ENCODE measurements around the gene ZNF268. TPM values are rescaled to one million over a fixed set of nuclear protein-coding genes. Genes with fewer than 3 reads are reported as not detected.

The ZNF268 gene
- polyA plus RNA-seq, 1 of the 3 experiments (the other 2 are of a cell fraction), result 5.2 TPM

GRCh38 chr12:133192847-133193246 is 11.6 kb downstream of the ZNF268 start:
- H3K9me3 ChIP-seq, result peaks cover 19% of the 10 kb centered on the region; the same call in 1 of the 2 replicates
- no peak overlapping the region for H2AFZ ChIP-seq (ENCODE audit: low read depth)
- no peaks in the 10 kb centered on the region for H4K20me1 ChIP-seq (ENCODE audit: insufficient read depth)
- TF ChIP-seq CHD2 (IDR thresholded peaks at IDR 0.05; ENCODE audit: low read length, partially characterized antibody) (no peak), TAF1 (IDR thresholded peaks at IDR 0.05; ENCODE audit: borderline replicate concordance, low read depth, low read length) (no peak), EZH2phosphoT487 (IDR thresholded peaks at IDR 0.05; ENCODE audit: borderline replicate concordance, low read depth) (no peak), FOXM1 (IDR thresholded peaks at IDR 0.05; ENCODE audit: low read depth) (no peak), POLR2AphosphoS5 (IDR thresholded peaks at IDR 0.05; ENCODE audit: low read depth, low read length) (no peak), TCF12 (IDR thresholded peaks at IDR 0.05) (no peak), SIN3A (IDR thresholded peaks at IDR 0.05; ENCODE audit: borderline replicate concordance, low read depth, low read length) (no peak), CTCF (IDR thresholded peaks at IDR 0.05) (no peak), YY1 (IDR thresholded peaks at IDR 0.05; ENCODE audit: low read depth) (no peak)
- ChIA-PET CTCF (interaction anchor here (1.5 kb wide), 1 partner anchor 8 kb away, joined by 3 read pairs; no protein-coding TSS in a partner anchor), POLR2A (no interaction called here)
- H3K36me3 ChIP-seq (replicated peaks in 1 of 2; ENCODE audit: control insufficient read depth in 1 of 2, insufficient read depth in 2 of 2, low read length in 1 of 2), result peaks cover 59 to 85% of the 10 kb centered on the region in 2 experiments
- DNase-seq, result no peak
- H3K27me3 ChIP-seq (ENCODE audit: insufficient read depth), result no peaks in the 10 kb centered on the region
- WGBS (ENCODE audit: low lambda C conversion rate), result 97% methylated on average over 5 of the region's 5 CpGs
- no peak overlapping the region for H3K9ac ChIP-seq
- H3K4me1 ChIP-seq (ENCODE audit: control insufficient read depth in 1 of 2, insufficient read depth in 2 of 2, low read depth in 1 of 2, low read length in 1 of 2), result no peaks in the 10 kb centered on the region
- no peaks in the 10 kb centered on the region for H3K79me2 ChIP-seq (ENCODE audit: insufficient read depth)
- H3F3A ChIP-seq (replicated peaks; ENCODE audit: insufficient read depth), result no peaks in the 10 kb centered on the region
- no peak overlapping the region; a peak in 1 of 4 replicates for H3K4me3 ChIP-seq (ENCODE audit: low read depth in 2 of 2, low read length in 1 of 2)
- H3K4me2 ChIP-seq, result no peak overlapping the region
- no peak overlapping the region for H3K27ac ChIP-seq (ENCODE audit: low read depth in 2 of 2, low read length in 1 of 2)
- H3K9me2 ChIP-seq, result no peaks in the 10 kb centered on the region

GRCh38 chr12:133201888-133202287 is 20.6 kb downstream of the ZNF268 start:
- CTCF ChIA-PET, result interaction anchor here (1.1 kb wide), 1 partner anchor 96 kb away, joined by 3 read pairs; no protein-coding TSS in a partner anchor
- Histone ChIP-seq H3K9me3 (peaks cover 63% of the 10 kb centered on the region), H3F3A (replicated peaks; ENCODE audit: insufficient read depth) (peaks cover 26% of the 10 kb centered on the region), H3K36me3 (replicated peaks in 1 of 2; ENCODE audit: control insufficient read depth in 1 of 2, insufficient read depth in 2 of 2, low read length in 1 of 2) (peaks cover 32 to 46% of the 10 kb centered on the region in 2 experiments), H3K4me2 (no peak overlapping the region), H4K20me1 (ENCODE audit: insufficient read depth) (no peaks in the 10 kb centered on the region), H2AFZ (ENCODE audit: low read depth) (no peak overlapping the region), H3K79me2 (ENCODE audit: insufficient read depth) (no peaks in the 10 kb centered on the region), H3K9me2 (no peaks in the 10 kb centered on the region), H3K4me1 (ENCODE audit: control insufficient read depth in 1 of 2, insufficient read depth in 2 of 2, low read depth in 1 of 2, low read length in 1 of 2) (no peaks in the 10 kb centered on the region), H3K9ac (no peak overlapping the region), H3K27me3 (ENCODE audit: insufficient read depth) (no peaks in the 10 kb centered on the region), H3K4me3 (ENCODE audit: low read depth in 2 of 2, low read length in 1 of 2) (no peak overlapping the region), H3K27ac (ENCODE audit: low read depth in 2 of 2, low read length in 1 of 2) (no peak overlapping the region)
- POLR2A ChIA-PET, result no interaction called here
- no peak for TF ChIP-seq MEF2A (IDR thresholded peaks at IDR 0.05; ENCODE audit: borderline replicate concordance, low read depth)
- TF ChIP-seq ELF1 (IDR thresholded peaks at IDR 0.05), result no peak
- TF ChIP-seq SIN3A (IDR thresholded peaks at IDR 0.05; ENCODE audit: borderline replicate concordance, low read depth, low read length), result no peak
- no peak for TF ChIP-seq FOXJ3 (CRISPR knock-in tag; IDR thresholded peaks at IDR 0.05)
- no peak for TF ChIP-seq CTCF (IDR thresholded peaks at IDR 0.05)
- no peak for TF ChIP-seq IRF3 (IDR thresholded peaks at IDR 0.05; ENCODE audit: low read depth, low read length)
- no peak for TF ChIP-seq EZH2phosphoT487 (IDR thresholded peaks at IDR 0.05; ENCODE audit: borderline replicate concordance, low read depth)
- no peak for TF ChIP-seq YY1 (IDR thresholded peaks at IDR 0.05; ENCODE audit: low read depth)
- TF ChIP-seq ZBTB33 (IDR thresholded peaks at IDR 0.05; ENCODE audit: borderline replicate concordance, low read depth), result no peak
- no peak for DNase-seq
- 21% methylated on average over 2 of the region's 2 CpGs for WGBS (ENCODE audit: low lambda C conversion rate)

All from SK-N-SH (cell line).